Heart left ventricle (tissue), 13 donors: ENCODE results near the gene RALGAPA1.

Experiments
- CTCF ChIP-seq, 12 donors: fragments of 200-600 bp; sonication (generic) in 4 of 12; IDR thresholded peaks; one replicate each; pipeline versions ENCODE4 v1.5.0 to v1.8.0; 2018 to 2022; ENCODE audit warnings: antibody characterized with exemption in 12 of 12, mild to moderate bottlenecking in 5 of 12
- POLR2A ChIP-seq, 2 donors: fragments of 450-650 bp; IDR thresholded peaks; one replicate each; pipeline ENCODE4 v1.6.1; 2017; ENCODE audit warnings: antibody characterized with exemption in 2 of 2, mild to moderate bottlenecking in 2 of 2, moderate library complexity in 2 of 2
- donor health status: ischemic (EF 13 %, LVEDD 7.1; RV severe dilation, severe dysfunction).
- donor health status: DM: no; HTN: yes; CAD: no.
- donor health status: DM: no; HTN: no; CAD: no.
- donor health status: ischemic (EF 25% LVEDD 6.9; RV normal size, moderate dysfunction).
- donor health status: ischemic (EF 25% LVEDD 5.7; RV mildly dilated, moderate dysfunction).
- donor health status: ischemic (EF 35%, LVEDD 5.7; RV mildly dilated, moderate dysfunction).
- donor health status: nonischemic (EF 11% LVEDD 7.7; RV severe dilation, severe dysfunction).
- donor health status: DM: yes; HTN: yes; CAD: no.
- donor health status: PGD.
- donor health status: ischemic (EF 29% LVEDD 5.4; RV normal size, mild dysfunction).
- donor health status: nonischemic (EF 23%, LVEDD 6.1; RV moderate dilation, normal function).

- TF ChIP-seq CTCF (IDR thresholded peaks at IDR 0.05) (no peak), POLR2A (IDR thresholded peaks at IDR 0.05) (no peak)
These were observed 25.4 kb downstream of the RALGAPA1 start for GRCh38 chr14:35783699-35784098.
